Erythroblast (primary cell): Measurements from ENCODE around the gene IGF2BP3.

ENCODE experiments used
- GATA1 ChIP-seq: IDR thresholded peaks from 2 replicates; pipeline ENCODE4 v1.6.1; 2011; ENCODE audit warnings: low read depth, mild to moderate bottlenecking, control low read depth, low read length, moderate library complexity
- POLR2A ChIP-seq: IDR thresholded peaks from 2 replicates; pipeline ENCODE4 v1.6.1; 2011; ENCODE audit warnings: mild to moderate bottlenecking, low read length

DNA sequence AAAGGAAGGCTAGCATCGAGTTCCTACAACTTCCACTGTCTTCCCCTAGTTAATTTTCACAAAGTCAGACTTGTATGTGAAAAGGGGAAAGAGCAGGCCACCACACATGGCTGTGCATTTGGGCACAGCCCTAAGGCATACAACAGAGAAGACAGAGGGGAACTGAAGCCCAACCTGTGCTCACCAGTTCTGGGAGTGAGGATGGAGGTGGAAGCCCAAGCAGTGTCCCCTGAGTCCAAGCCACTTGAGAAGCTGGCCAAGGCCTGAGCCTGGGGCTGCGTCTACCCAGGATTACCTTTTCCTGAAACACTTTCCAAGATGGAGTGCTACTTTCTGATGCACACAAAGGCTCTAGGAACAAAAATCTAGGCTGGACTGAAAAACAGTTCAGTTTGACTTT, 203.4 kb downstream of the IGF2BP3 start:
- TF ChIP-seq POLR2A, result no peak
- no peak for TF ChIP-seq GATA1
